ENCODE data around the gene MYH16.
A peak's percentile ranks its signal among the peaks of the same experiment; 100 is the strongest.
"Not testable (repeated sequence)": the region's sequence is repeated elsewhere in the genome, so short reads cannot be mapped to it uniquely, and the experiment has no call there.

MYH16 gene

DNA sequence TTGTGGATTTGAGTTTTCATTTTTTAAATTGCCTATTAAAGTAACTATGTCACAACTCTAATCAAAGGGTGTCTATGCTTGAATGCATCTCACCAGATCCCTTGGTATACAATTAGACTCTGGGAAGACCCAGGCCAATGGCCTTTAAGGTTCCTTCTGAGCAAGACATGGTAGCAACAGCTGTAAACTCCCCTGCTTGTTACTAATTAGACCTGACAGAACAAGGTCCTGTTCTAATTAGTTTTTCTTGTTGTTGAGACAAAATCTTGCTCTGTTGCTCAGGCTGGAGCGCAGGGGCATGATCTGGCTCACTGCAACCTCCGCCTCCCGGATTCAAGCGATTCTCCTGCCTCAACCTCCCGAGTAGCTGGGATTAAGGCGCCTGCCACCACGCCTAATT is 2.9 kb downstream of the MYH16 start:
- TF ChIP-seq, protein P1, sequence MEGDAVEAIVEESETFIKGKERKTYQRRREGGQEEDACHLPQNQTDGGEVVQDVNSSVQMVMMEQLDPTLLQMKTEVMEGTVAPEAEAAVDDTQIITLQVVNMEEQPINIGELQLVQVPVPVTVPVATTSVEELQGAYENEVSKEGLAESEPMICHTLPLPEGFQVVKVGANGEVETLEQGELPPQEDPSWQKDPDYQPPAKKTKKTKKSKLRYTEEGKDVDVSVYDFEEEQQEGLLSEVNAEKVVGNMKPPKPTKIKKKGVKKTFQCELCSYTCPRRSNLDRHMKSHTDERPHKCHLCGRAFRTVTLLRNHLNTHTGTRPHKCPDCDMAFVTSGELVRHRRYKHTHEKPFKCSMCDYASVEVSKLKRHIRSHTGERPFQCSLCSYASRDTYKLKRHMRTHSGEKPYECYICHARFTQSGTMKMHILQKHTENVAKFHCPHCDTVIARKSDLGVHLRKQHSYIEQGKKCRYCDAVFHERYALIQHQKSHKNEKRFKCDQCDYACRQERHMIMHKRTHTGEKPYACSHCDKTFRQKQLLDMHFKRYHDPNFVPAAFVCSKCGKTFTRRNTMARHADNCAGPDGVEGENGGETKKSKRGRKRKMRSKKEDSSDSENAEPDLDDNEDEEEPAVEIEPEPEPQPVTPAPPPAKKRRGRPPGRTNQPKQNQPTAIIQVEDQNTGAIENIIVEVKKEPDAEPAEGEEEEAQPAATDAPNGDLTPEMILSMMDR (IDR thresholded peaks at IDR 0.05; ENCODE audit: low read length, missing control alignments): no peak
- no peak overlapping the region for H3K4me3 ChIP-seq (replicated peaks; ENCODE audit: low read depth, low read length)
- no peak for DNase-seq (ENCODE audit: low read depth)

DNA sequence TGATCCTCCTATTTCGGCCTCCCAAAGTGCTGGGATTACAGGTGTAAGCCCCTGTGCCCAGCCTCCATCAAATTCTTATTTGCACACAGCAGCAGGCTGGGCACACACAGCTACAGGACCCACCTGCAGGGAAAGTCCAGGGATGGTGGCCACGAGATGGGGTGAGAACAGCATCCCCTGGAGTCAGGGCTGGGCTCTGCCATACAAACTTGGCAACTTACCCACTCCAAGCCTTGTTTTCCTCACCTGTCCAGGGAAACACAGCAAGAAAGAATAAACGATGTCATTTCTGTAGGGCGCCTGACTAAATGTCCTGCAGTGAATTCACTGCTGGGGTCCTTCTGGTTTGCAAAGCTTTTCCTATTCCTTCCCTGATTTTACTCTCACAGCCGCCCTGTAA is 5.5 kb downstream of the MYH16 start:
- H3K4me3 ChIP-seq (replicated peaks; ENCODE audit: low read depth, low read length): no peak overlapping the region

DNA sequence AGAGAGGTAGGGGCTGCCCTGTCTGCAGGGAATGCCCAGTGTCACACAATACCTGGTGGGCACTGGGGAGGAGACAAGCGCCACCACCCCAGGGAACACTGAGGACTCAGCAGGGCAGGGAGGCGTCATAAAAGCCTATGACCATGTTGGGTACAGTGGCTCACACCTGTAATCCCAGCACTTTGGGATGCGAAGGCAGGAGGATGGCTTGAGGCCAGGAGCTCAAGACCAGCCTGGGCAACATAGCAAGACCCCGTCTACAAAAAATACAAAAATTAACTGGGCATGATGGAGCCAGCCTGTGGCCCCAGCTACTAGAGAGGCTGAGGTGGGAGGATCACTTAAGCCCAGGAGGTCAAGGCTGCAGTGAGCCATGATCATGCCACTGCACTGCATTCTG is 11.5 kb downstream of the MYH16 start:
- H3K4me3 ChIP-seq (replicated peaks; ENCODE audit: low read depth, low read length); DNase-seq (ENCODE audit: low read depth): not testable (repeated sequence)

More for the DNA sequence above, 5.5 kb downstream of the MYH16 start:
- TF ChIP-seq, protein P1 (IDR thresholded peaks at IDR 0.05; ENCODE audit: low read length, missing control alignments): no peak
- DNase-seq (ENCODE audit: low read depth): no peak

DNA sequence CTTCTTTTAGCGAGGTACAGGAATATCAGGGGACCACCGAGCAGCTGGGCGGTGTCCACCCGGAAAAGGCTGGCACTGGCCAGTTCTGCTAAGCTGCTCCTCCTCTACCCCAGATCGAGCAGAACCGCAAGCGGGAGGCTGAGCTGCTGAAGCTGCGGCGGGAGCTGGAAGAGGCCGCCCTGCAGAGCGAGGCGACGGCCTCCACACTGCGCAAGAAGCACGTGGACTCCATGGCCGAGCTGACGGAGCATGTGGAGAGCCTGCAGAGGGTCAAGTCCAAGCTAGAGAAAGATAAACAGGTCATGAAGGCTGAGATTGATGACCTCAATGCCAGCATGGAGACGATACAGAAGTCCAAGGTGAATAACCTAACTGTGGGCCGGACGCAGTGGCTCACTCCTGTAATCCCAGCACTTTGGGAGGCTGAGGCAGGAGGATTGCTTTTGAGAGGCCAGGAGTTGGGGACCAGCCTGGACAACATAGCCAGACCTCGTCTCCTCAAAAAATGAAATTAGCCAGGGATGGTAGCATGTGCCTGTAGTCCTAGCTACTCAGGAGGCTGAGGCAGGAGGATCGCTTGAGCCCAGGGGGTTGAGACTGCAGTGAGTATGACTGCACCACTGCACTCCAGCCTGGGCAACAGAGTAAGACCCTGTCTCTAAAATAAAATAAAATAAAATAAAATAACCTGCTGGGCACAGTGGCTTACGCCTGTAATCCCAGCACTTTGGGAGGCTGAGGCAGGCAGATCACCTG is 15.3 kb downstream of the MYH16 start:
- no peak for DNase-seq (ENCODE audit: low read depth)
- TF ChIP-seq, protein P1 (IDR thresholded peaks at IDR 0.05; ENCODE audit: low read length, missing control alignments): no peak
- no peak overlapping the region for H3K4me3 ChIP-seq (replicated peaks; ENCODE audit: low read depth, low read length)

DNA sequence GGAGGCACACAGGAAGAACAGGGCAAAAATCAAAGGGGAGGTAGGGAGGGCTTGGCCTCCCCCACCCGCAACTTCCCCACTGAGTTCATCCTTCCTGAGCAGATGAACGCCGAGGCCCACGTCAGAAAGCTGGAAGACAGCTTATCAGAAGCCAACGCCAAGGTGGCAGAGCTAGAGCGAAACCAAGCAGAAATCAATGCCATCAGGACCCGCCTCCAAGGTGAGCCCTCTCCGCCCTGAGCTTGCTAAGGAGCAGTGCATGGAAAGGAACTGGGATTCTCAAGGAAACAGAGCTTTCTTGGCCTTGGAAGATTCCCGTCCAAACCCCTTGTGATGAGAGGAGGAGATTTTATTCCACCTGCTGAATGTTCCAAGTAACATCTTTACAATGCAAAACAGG is 16.5 kb downstream of the MYH16 start:
- TF ChIP-seq, protein P1 (IDR thresholded peaks at IDR 0.05; ENCODE audit: low read length, missing control alignments): no peak
- DNase-seq (ENCODE audit: low read depth): no peak
- no peak overlapping the region for H3K4me3 ChIP-seq (replicated peaks; ENCODE audit: low read depth, low read length)

DNA sequence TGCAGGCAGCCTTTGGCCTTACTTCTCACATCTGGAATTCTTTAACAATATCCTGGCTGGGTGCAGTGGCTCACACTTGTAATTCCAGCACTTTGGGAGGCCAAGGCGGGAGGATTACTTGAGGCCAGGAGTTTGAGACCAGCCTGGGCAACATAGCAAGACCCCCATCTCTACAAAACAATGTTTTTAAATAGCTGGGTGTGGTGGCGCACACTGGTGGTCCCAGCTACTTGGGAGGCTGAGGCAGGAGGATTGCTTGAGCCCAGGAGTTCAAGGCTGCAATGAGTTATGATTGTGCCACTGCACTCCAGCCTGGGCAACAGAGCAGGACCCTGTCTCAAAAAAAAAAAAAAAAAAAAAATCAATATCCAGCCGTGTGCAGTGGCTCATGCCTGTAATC is 17.5 kb downstream of the MYH16 start:
- H3K4me3 ChIP-seq (replicated peaks; ENCODE audit: low read depth, low read length); DNase-seq (ENCODE audit: low read depth): not testable (repeated sequence)

DNA sequence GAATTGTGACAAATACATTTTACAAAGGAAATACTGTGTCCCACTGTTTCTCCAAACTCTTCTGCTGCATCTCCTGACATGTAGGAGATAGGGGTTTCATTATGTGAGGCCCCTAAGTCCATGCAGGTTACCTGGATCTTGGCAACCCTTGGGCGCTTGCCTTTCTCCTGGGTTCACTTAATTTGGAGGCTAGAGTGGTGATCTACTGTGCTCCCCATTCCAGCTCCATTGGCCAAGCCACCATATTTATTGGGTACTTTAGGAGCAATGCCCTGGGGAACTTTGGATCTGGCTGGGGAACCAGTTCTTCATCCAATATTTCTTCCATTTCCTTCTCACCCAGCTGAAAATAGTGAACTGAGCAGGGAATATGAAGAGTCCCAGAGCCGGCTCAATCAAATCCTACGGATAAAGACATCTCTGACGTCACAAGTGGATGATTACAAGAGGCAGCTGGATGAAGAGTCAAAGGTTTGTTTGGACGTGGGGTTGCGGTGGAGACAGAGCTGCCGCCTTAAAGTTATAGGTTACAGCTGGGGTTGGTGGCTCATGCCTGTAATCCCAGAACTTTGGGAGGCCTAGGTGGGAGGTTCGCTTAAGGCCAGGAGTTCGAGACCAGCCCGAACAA is 18.5 kb downstream of the MYH16 start:
- no peak overlapping the region for H3K4me3 ChIP-seq (replicated peaks; ENCODE audit: low read depth, low read length)
- TF ChIP-seq, protein P1 (IDR thresholded peaks at IDR 0.05; ENCODE audit: low read length, missing control alignments): no peak
- peak; percentile 24 for DNase-seq (ENCODE audit: low read depth)

DNA sequence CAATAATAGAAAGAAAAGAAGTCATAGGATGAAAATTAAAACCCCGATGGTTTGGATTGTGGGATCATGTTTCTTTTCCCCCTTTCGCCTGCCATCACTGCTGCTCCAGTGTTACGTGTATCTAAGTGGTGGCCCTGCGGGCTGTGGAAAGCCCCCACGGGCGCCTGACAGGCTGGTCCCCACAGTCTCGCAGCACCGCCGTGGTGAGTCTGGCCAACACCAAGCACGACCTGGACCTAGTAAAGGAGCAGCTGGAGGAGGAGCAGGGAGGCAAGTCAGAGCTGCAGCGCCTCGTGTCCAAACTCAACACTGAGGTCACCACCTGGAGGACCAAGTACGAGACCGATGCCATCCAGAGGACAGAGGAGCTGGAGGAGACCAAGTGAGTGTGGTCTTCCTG is 19.5 kb downstream of the MYH16 start:
- no peak overlapping the region for H3K4me3 ChIP-seq (replicated peaks; ENCODE audit: low read depth, low read length)
- TF ChIP-seq, protein P1 (IDR thresholded peaks at IDR 0.05; ENCODE audit: low read length, missing control alignments): no peak
- DNase-seq (ENCODE audit: low read depth): no peak
